ENCODE measurements around the gene CLINT1.

- TF ChIP-seq CTCF (conservative IDR thresholded peaks at IDR 0.05; ENCODE audit: low read depth, low read length) (no peak), EZH2 (IDR thresholded peaks at IDR 0.05; ENCODE audit: borderline replicate concordance, low read depth, low read length, poor library complexity, severe bottlenecking) (no peak)
Measured at GRCh38 chr5:157893611-157894010, 34.7 kb upstream of the CLINT1 start.
